Adrenal gland (tissue), 5 donors: ENCODE results near the gene FBXL17.

ENCODE experiments used
- CTCF ChIP-seq, 6 experiments: fragments of 450-650 bp in 4 of 6; fragments of 200-600 bp in 2 of 6; sonication (generic) in 1 of 6; IDR thresholded peaks; 1 replicate in 5 of 6; 2 replicates in 1 of 6; pipeline versions ENCODE4 v1.5.1 to v1.8.0; 2016 to 2021; ENCODE audit warnings: antibody characterized with exemption in 6 of 6, mild to moderate bottlenecking in 2 of 6, moderate library complexity in 1 of 6
- POLR2A ChIP-seq, 2 donors: fragments of 450-650 bp; IDR thresholded peaks; one replicate each; pipeline ENCODE4 v1.6.1; 2017; ENCODE audit warnings: antibody characterized with exemption in 2 of 2, mild to moderate bottlenecking in 2 of 2, moderate library complexity in 1 of 2
- donor health status: DM: no; HTN: no; CAD: no.

DNA sequence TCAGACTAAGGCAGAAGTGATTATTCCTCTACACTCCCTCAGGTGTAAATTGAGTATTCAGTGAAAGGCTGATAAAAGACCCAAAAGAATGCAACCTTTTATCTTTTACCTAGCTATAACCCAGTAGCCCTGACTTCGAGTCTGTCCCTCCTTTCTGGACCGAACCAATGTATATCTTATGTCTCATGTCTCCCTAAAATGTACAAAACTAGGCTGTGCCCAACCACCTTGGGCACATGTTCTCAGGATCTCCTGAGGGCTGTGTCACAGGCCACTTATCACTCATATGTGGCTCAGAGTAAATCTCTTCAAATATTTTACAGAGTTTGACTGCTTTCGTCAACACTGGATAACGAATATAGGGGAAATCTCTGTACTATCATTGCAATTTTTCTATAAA lies 12.7 kb downstream of the FBXL17 start:
- TF ChIP-seq CTCF (IDR thresholded peaks at IDR 0.05) (no peak), POLR2A (IDR thresholded peaks at IDR 0.05) (no peak)
